H1 (cell line): ENCODE results near the gene UBQLN4. TPM values are rescaled to one million over a fixed set of nuclear protein-coding genes. Genes with fewer than 3 reads are reported as not detected.

Experiments used
- CTCF ChIA-PET: fragments of 300-600 bp; sonication (Branson Sonifier 250); formaldehyde crosslinking; loops from one replicate; lab custom pipeline; 2021; ENCODE audit not compliant: partially characterized antibody; lab: Charles Lee
- POLR2A ChIA-PET: fragments of 300-600 bp; sonication (Branson Sonifier 250); formaldehyde crosslinking; loops from one replicate; lab custom pipeline; 2021; ENCODE audit warnings: inconsistent platforms; ENCODE audit not compliant: partially characterized antibody; lab: Charles Lee
- DNase-seq, 2 experiments: peaks; one replicate each; pipeline versions ENCODE4 v3.0.0 to v3.0.0-alpha.2; 2010 to 2022; ENCODE audit warnings: low spot score in 2 of 2, low read depth in 1 of 2, mixed read lengths in 1 of 2
- FAIRE-seq: peaks from 2 replicates; lab custom pipeline; 2011; peaks lifted over from hg19 to GRCh38; lab: Jason Lieb, UNC
- H2AFZ ChIP-seq: 2 replicates; pipeline ENCODE4 v1.8.1; 2012; ENCODE audit warnings: low read length, inconsistent platforms
- H2AK5ac ChIP-seq: 2 replicates; pipeline ENCODE4 v1.6.1; 2013; ENCODE audit warnings: low read depth, low read length
- H2BK120ac ChIP-seq: replicated peaks from 2 replicates; pipeline ENCODE3; 2013; ENCODE audit warnings: low read depth, low read length, inconsistent platforms
- H2BK12ac ChIP-seq: 2 replicates; pipeline ENCODE4 v1.6.1; 2013; ENCODE audit warnings: low read depth, low read length
- H2BK15ac ChIP-seq: 2 replicates; pipeline ENCODE4 v1.6.1; 2013; ENCODE audit warnings: low read length
- H2BK20ac ChIP-seq: 2 replicates; pipeline ENCODE4 v1.6.1; 2013; ENCODE audit warnings: low read length
- H2BK5ac ChIP-seq: 2 replicates; pipeline ENCODE4 v1.6.1; 2013; ENCODE audit warnings: low read depth, low read length
- H3K14ac ChIP-seq: 2 replicates; pipeline ENCODE4 v1.6.1; 2013; ENCODE audit warnings: inconsistent platforms; ENCODE audit not compliant: insufficient read length
- H3K18ac ChIP-seq: 2 replicates; pipeline ENCODE4 v1.6.1; 2013; ENCODE audit warnings: low read length; ENCODE audit errors: extremely low read depth
- H3K23ac ChIP-seq: 2 replicates; pipeline ENCODE4 v1.6.1; 2013; ENCODE audit warnings: inconsistent platforms; ENCODE audit not compliant: insufficient read length
- H3K23me2 ChIP-seq: 2 replicates; pipeline ENCODE4 v1.6.1; 2013; ENCODE audit warnings: low read depth, low read length
- H3K27ac ChIP-seq: 2 replicates; pipeline ENCODE4 v1.6.1; 2011; ENCODE audit warnings: low read depth, low read length, inconsistent platforms
- H3K27me3 ChIP-seq, 4 experiments: replicated peaks in 1 of 4; 1 replicate in 1 of 4; 2 replicates in 3 of 4; pipeline versions ENCODE4 v1.6.1 to v1.8.1; 2011 to 2013; ENCODE audit warnings: low read length in 3 of 4, mild to moderate bottlenecking in 3 of 4, inconsistent platforms in 2 of 4, mixed read lengths in 2 of 4, moderate library complexity in 1 of 4; ENCODE audit not compliant: control insufficient read depth in 3 of 4, insufficient read depth in 3 of 4; ENCODE audit errors: extremely low read depth in 1 of 4
- H3K36me3 ChIP-seq, 4 experiments: 2 replicates each; pipeline versions ENCODE4 v1.6.1 to v1.8.1; 2011 to 2013; ENCODE audit warnings: mild to moderate bottlenecking in 4 of 4, low read length in 3 of 4, moderate library complexity in 2 of 4, control low read depth in 1 of 4, inconsistent platforms in 1 of 4; ENCODE audit not compliant: insufficient read depth in 4 of 4, control insufficient read depth in 2 of 4
- H3K4ac ChIP-seq: replicated peaks from 2 replicates; pipeline ENCODE3; 2013; ENCODE audit warnings: low read length, low read depth, mixed read lengths, inconsistent platforms; ENCODE audit not compliant: insufficient read length
- H3K4me1 ChIP-seq, 4 experiments: replicated peaks in 1 of 4; 1 replicate in 1 of 4; 2 replicates in 3 of 4; pipeline versions ENCODE4 v1.6.1 to v1.8.1; 2011 to 2013; ENCODE audit warnings: low read length in 3 of 4, inconsistent platforms in 2 of 4, mixed read lengths in 1 of 4; ENCODE audit not compliant: insufficient read depth in 4 of 4, control insufficient read depth in 3 of 4
- H3K4me2 ChIP-seq, 2 experiments: 2 replicates each; pipeline versions ENCODE4 v1.6.1 to v1.8.1; 2011 to 2013; ENCODE audit warnings: low read depth in 2 of 2, low read length in 2 of 2, control low read depth in 1 of 2, inconsistent platforms in 1 of 2, mild to moderate bottlenecking in 1 of 2; ENCODE audit not compliant: insufficient read depth in 1 of 2
- H3K4me3 ChIP-seq, 4 experiments: fragments of 200-600, 300-600 bp in 1 of 4; sonication (generic), shearing (Covaris generic), sonication (Bioruptor Twin) in 1 of 4; 2 replicates each; pipeline versions ENCODE4 v1.5.1 to v1.8.1; 2011 to 2016; ENCODE audit warnings: low read length in 4 of 4, low read depth in 3 of 4, control low read depth in 2 of 4, inconsistent platforms in 2 of 4, mild to moderate bottlenecking in 2 of 4, mixed read lengths in 1 of 4, moderate library complexity in 1 of 4; ENCODE audit not compliant: insufficient read depth in 2 of 4; ENCODE audit errors: extremely low read depth in 1 of 4
- H3K56ac ChIP-seq: replicated peaks from 2 replicates; pipeline ENCODE3; 2013; ENCODE audit warnings: low read depth, mild to moderate bottlenecking, mixed read lengths, low read length, inconsistent platforms; ENCODE audit not compliant: insufficient read length
- H3K79me1 ChIP-seq: 2 replicates; pipeline ENCODE4 v1.6.1; 2013; ENCODE audit warnings: low read depth, low read length, control low read depth
- H3K79me2 ChIP-seq, 2 experiments: 2 replicates each; pipeline versions ENCODE4 v1.6.1 to v1.8.1; 2012 to 2013; ENCODE audit warnings: low read length in 2 of 2, mild to moderate bottlenecking in 2 of 2, inconsistent platforms in 1 of 2; ENCODE audit not compliant: insufficient read depth in 2 of 2, control insufficient read depth in 1 of 2
- H3K9ac ChIP-seq, 4 experiments: replicated peaks in 1 of 4; 1 replicate in 1 of 4; 2 replicates in 3 of 4; pipeline versions ENCODE4 v1.6.1 to v1.8.1; 2011 to 2013; ENCODE audit warnings: low read depth in 3 of 4, low read length in 3 of 4, control low read depth in 2 of 4, mild to moderate bottlenecking in 2 of 4, moderate library complexity in 2 of 4, inconsistent platforms in 1 of 4; ENCODE audit errors: extremely low read depth in 1 of 4
- H3K9me3 ChIP-seq, 2 experiments: 2 replicates each; pipeline versions ENCODE4 v1.6.1 to v1.8.1; 2012 to 2013; ENCODE audit warnings: mild to moderate bottlenecking in 2 of 2, moderate library complexity in 2 of 2, control low read depth in 1 of 2, inconsistent platforms in 1 of 2, low read depth in 1 of 2, low read length in 1 of 2, mixed read lengths in 1 of 2; ENCODE audit not compliant: insufficient read depth in 2 of 2
- H4K20me1 ChIP-seq, 2 experiments: replicated peaks in 1 of 2; 2 replicates each; pipeline versions ENCODE3 to v1.8.1; 2011 to 2013; ENCODE audit warnings: inconsistent platforms in 2 of 2, low read length in 2 of 2, mild to moderate bottlenecking in 1 of 2; ENCODE audit not compliant: insufficient read depth in 2 of 2, control insufficient read depth in 1 of 2
- H4K5ac ChIP-seq: 2 replicates; pipeline ENCODE4 v1.6.1; 2013; ENCODE audit warnings: low read length, low read depth, mixed read lengths, inconsistent platforms; ENCODE audit not compliant: insufficient read length
- H4K8ac ChIP-seq: 2 replicates; pipeline ENCODE4 v1.8.0; 2013; ENCODE audit warnings: mild to moderate bottlenecking, moderate library complexity, low read length, inconsistent platforms; ENCODE audit not compliant: insufficient read depth; ENCODE audit errors: extremely low read depth
- H4K91ac ChIP-seq: replicated peaks from 2 replicates; pipeline ENCODE3; 2013; ENCODE audit warnings: low read length, mixed read lengths, inconsistent platforms; ENCODE audit not compliant: insufficient read length
- BCL11A ChIP-seq, 2 experiments: IDR thresholded peaks; one replicate each; pipeline ENCODE4 v1.6.1; 2011; ENCODE audit warnings: low read depth in 2 of 2, low read length in 2 of 2, mild to moderate bottlenecking in 2 of 2
- CBX5 ChIP-seq: fragments of 300-800, 300-1000 bp; sonication (generic); IDR thresholded peaks from 2 replicates; pipeline ENCODE4 v1.7.1; 2016; ENCODE audit warnings: antibody characterized with exemption, low read length, low read depth
- EP300 ChIP-seq, 2 experiments: IDR thresholded peaks; 1 replicate in 1 of 2; 2 replicates in 1 of 2; pipeline ENCODE4 v1.6.1; 2011 to 2012; ENCODE audit warnings: low read depth in 2 of 2, low read length in 2 of 2, mild to moderate bottlenecking in 2 of 2, borderline replicate concordance in 1 of 2, inconsistent platforms in 1 of 2, moderate library complexity in 1 of 2
- JUND ChIP-seq: IDR thresholded peaks from 2 replicates; pipeline ENCODE4 v1.6.1; 2011; ENCODE audit warnings: mild to moderate bottlenecking, improper control_type of control experiment, low read length
- PHF8 ChIP-seq: fragments of 200-600 bp; sonication (generic); conservative IDR thresholded peaks from 2 replicates; pipeline ENCODE4 v1.7.1; 2012; ENCODE audit warnings: low read depth, mild to moderate bottlenecking, inconsistent platforms, low read length, moderate library complexity
- RAD21 ChIP-seq, 2 experiments: IDR thresholded peaks in 1 of 2; conservative IDR thresholded peaks in 1 of 2; 2 replicates each; pipeline ENCODE4 v1.6.1; 2011; ENCODE audit warnings: low read depth in 2 of 2, low read length in 2 of 2, improper control_type of control experiment in 1 of 2, inconsistent platforms in 1 of 2, mild to moderate bottlenecking in 1 of 2, moderate library complexity in 1 of 2
- SP4 ChIP-seq: IDR thresholded peaks from 2 replicates; pipeline ENCODE4 v1.6.1; 2012; ENCODE audit warnings: low read length, inconsistent platforms
- SUZ12 ChIP-seq: fragments of 200-600 bp; sonication (generic); IDR thresholded peaks from 2 replicates; pipeline ENCODE4 v1.6.1; 2012; ENCODE audit warnings: mild to moderate bottlenecking, inconsistent platforms, low read length, moderate library complexity, mixed read lengths
- TAF7 ChIP-seq: optimal IDR thresholded peaks from 2 replicates; pipeline ENCODE3; 2011; ENCODE audit warnings: low read depth, mild to moderate bottlenecking, inconsistent platforms, low read length, moderate library complexity, borderline replicate concordance
- TCF12 ChIP-seq: IDR thresholded peaks from 2 replicates; pipeline ENCODE4 v1.6.1; 2011; ENCODE audit warnings: low read depth, mild to moderate bottlenecking, low read length
- USF2 ChIP-seq: IDR thresholded peaks from 2 replicates; pipeline ENCODE4 v1.6.1; 2011; ENCODE audit warnings: low read length, improper control_type of control experiment
- WGBS, 2 experiments: shearing (Covaris generic) in 1 of 2; methylation state at CpG; one replicate each; pipeline versions ENCODE4 v1.1.6 to v1.1.7; 2013 to 2015; ENCODE audit warnings: low lambda C conversion rate in 2 of 2, mixed read lengths in 2 of 2, inconsistent platforms in 1 of 2, low coverage in 1 of 2, missing lambda C conversion rate in 1 of 2; ENCODE audit not compliant: insufficient replicate concordance in 2 of 2, insufficient coverage in 1 of 2, insufficient read length in 1 of 2; ENCODE audit errors: extremely low coverage in 1 of 2, missing lambda C conversion rate in 1 of 2; 5-methylcytosine and 5-hydroxymethylcytosine counted together
- polyA plus RNA-seq, 7 experiments: library from polyadenylated mRNA; depleted of rRNA in 3 of 7; stranded (reverse) in 5 of 7; unstranded in 2 of 7; fragments of >200 nt in 5 of 7; fragments of 200-250 nt in 2 of 7; gene quantifications; 1 replicate in 5 of 7; 2 replicates in 1 of 7; 4 replicates in 1 of 7; pipeline versions ENCODE4 v1.2.1 to v1.2.3, GENCODE V29; 2011 to 2013; ENCODE audit warnings: missing spikeins in 2 of 7, mixed read lengths in 2 of 7
- total RNA-seq: library from RNA; stranded (reverse); fragmentation: NEBNext Ultra II Directional; extraction: Animal tissue kit (Norgen Biotek cat#: 25700); gene quantifications from 2 replicates; pipeline ENCODE4 v1.2.1, GENCODE V29; 2021
- TF ChIP-seq, protein P1 (sequence below): IDR thresholded peaks from 2 replicates; pipeline ENCODE4 v1.6.1; 2012; ENCODE audit warnings: inconsistent platforms

The UBQLN4 gene
- total and polyA plus RNA-seq, 2 of the 8 experiments (the other 6 are each of a cell fraction or from before 2014, with no cell fraction given): 37.7 to 52.0 TPM

GRCh38 chr1:156003923-156004188 is 49.7 kb downstream of the UBQLN4 start:
- peaks cover 0 to 2% of the 10 kb centered on the region in 2 experiments for H4K20me1 ChIP-seq
- no peak overlapping the region for H2AFZ ChIP-seq
- H2AK5ac ChIP-seq: no peak overlapping the region
- H3K4ac ChIP-seq: no peak overlapping the region
- ChIA-PET POLR2A (interaction anchor here (1.0 to 2.4 kb wide), 9 partner anchors 11 to 71 kb away, joined by 3 to 7 read pairs (median 3); partner anchors contain the start of genes ARHGEF2 and UBQLN4), CTCF (interaction anchor here (1.1 to 9.3 kb wide), 9 partner anchors 10 to 65 kb away, joined by 3 to 77 read pairs (median 5); partner anchors contain the start of gene SSR2)
- FAIRE-seq (no peak), DNase-seq (no peak)
- H3K4me2 ChIP-seq: no peak overlapping the region
- H3K36me3 ChIP-seq: peaks cover 0 to 5% (median 0%) of the 10 kb centered on the region in 4 experiments; a peak in 2 of 8 replicates
- H3K9me3 ChIP-seq: no peaks in the 10 kb centered on the region
- no peak overlapping the region for H3K23ac ChIP-seq
- H4K5ac ChIP-seq: no peak overlapping the region
- H3K18ac ChIP-seq: no peak overlapping the region
- WGBS, 2 experiments: 45% methylated on average over 2 of the region's 2 CpGs; no CpG with 5 or more reads in 1 of the 2 experiments
- no peak overlapping the region for H3K14ac ChIP-seq
- no peak overlapping the region for H2BK5ac ChIP-seq
- H2BK20ac ChIP-seq: no peak overlapping the region
- no peak overlapping the region for H3K4me3 ChIP-seq
- H4K91ac ChIP-seq: no peak overlapping the region
- no peaks in the 10 kb centered on the region for H3K79me2 ChIP-seq
- H4K8ac ChIP-seq: no peak overlapping the region
- no peak overlapping the region for H3K56ac ChIP-seq
- no peak overlapping the region for H2BK15ac ChIP-seq
- no peaks in the 10 kb centered on the region for H3K27me3 ChIP-seq
- H2BK12ac ChIP-seq: no peak overlapping the region
- no peak overlapping the region for H3K9ac ChIP-seq
- H3K27ac ChIP-seq: no peak overlapping the region
- H2BK120ac ChIP-seq: no peak overlapping the region
- H3K79me1 ChIP-seq: no peaks in the 10 kb centered on the region
- no peaks in the 10 kb centered on the region for H3K23me2 ChIP-seq
- peaks cover 0 to 4% (median 1%) of the 10 kb centered on the region in 4 experiments; a peak in 3 of 7 replicates for H3K4me1 ChIP-seq
- TF ChIP-seq RAD21 (IDR thresholded peaks at IDR 0.05 in 1 of 2, conservative IDR thresholded peaks at IDR 0.05 in 1 of 2; ENCODE audit: low read depth in 2 of 2, low read length in 2 of 2): no peak
- no peak for TF ChIP-seq TAF7
- no peak for TF ChIP-seq BCL11A (IDR thresholded peaks at IDR 0.05; ENCODE audit: low read depth in 2 of 2, low read length in 2 of 2)
- TF ChIP-seq, protein P1, sequence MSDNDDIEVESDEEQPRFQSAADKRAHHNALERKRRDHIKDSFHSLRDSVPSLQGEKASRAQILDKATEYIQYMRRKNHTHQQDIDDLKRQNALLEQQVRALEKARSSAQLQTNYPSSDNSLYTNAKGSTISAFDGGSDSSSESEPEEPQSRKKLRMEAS: no peak
- no peak for TF ChIP-seq PHF8
- TF ChIP-seq USF2: no peak
- no peak for TF ChIP-seq CBX5
- no peak for TF ChIP-seq SUZ12
- TF ChIP-seq JUND: no peak
- TF ChIP-seq SP4: no peak
- TF ChIP-seq EP300 (IDR thresholded peaks at IDR 0.05; ENCODE audit: borderline replicate concordance in 1 of 2, low read depth in 2 of 2, low read length in 2 of 2): no peak
- TF ChIP-seq TCF12: no peak
